ENCODE measurements around the gene PCMT1. TPM values are rescaled to one million over a fixed set of nuclear protein-coding genes. Genes with fewer than 3 reads are reported as not detected.

The PCMT1 gene
- total and polyA plus RNA-seq, 9 of the 15 experiments (the other 6 are each of a cell fraction or from before 2014, with no cell fraction given), result 217 to 541 (median 327) TPM

GRCh38 chr6:149746147-149746946, 3.2 kb upstream of the PCMT1 start, which contains the start of gene NUP43 (continued):
- TF ChIP-seq, protein P1, sequence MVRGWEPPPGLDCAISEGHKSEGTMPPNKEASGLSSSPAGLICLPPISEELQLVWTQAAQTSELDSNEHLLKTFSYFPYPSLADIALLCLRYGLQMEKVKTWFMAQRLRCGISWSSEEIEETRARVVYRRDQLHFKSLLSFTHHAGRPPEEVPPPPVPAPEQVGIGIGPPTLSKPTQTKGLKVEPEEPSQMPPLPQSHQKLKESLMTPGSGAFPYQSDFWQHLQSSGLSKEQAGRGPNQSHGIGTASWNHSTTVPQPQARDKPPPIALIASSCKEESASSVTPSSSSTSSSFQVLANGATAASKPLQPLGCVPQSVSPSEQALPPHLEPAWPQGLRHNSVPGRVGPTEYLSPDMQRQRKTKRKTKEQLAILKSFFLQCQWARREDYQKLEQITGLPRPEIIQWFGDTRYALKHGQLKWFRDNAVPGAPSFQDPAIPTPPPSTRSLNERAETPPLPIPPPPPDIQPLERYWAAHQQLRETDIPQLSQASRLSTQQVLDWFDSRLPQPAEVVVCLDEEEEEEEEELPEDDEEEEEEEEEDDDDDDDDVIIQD (CRISPR knock-in tag; IDR thresholded peaks at IDR 0.05), result no peak
- TF ChIP-seq CBFB (CRISPR knock-in tag; IDR thresholded peaks at IDR 0.05) (peak; percentile 69; the same call in 1 of the 2 replicates), ZNF146 (CRISPR knock-in tag; IDR thresholded peaks at IDR 0.05; ENCODE audit: unreplicated experiment) (no peak), DNMT1 (IDR thresholded peaks at IDR 0.05) (no peak), ZNF217 (CRISPR knock-in tag; IDR thresholded peaks at IDR 0.05) (no peak), SFPQ (IDR thresholded peaks at IDR 0.05; ENCODE audit: low read depth, low read length) (no peak), ZNF311 (CRISPR knock-in tag; IDR thresholded peaks at IDR 0.05) (no peak), MAFK (IDR thresholded peaks at IDR 0.05; ENCODE audit: low read length) (peak; percentile 31; the same call in 1 of the 2 replicates), KLF6 (CRISPR knock-in tag; IDR thresholded peaks at IDR 0.05; ENCODE audit: borderline replicate concordance) (no peak), BRCA1 (IDR thresholded peaks at IDR 0.05) (no peak), BRCA1 (CRISPR knock-in tag; IDR thresholded peaks at IDR 0.05) (no peak), TEAD2 (tag; IDR thresholded peaks at IDR 0.05) (no peak), CCAR2 (IDR thresholded peaks at IDR 0.05; ENCODE audit: low read depth, low read length) (no peak), RB1 (IDR thresholded peaks at IDR 0.05; ENCODE audit: low read depth) (peak; percentile 74; the same call in 1 of the 2 replicates), RBFOX2 (IDR thresholded peaks at IDR 0.05; ENCODE audit: low read depth, low read length) (peak; percentile 85), ZSCAN32 (CRISPR knock-in tag; IDR thresholded peaks at IDR 0.05) (no peak), MCM7 (IDR thresholded peaks at IDR 0.05) (no peak), ARNT (IDR thresholded peaks at IDR 0.05) (peak in 1 of 2 experiments; percentile 47; a peak in 1 of 4 replicates), CREB1 (IDR thresholded peaks at IDR 0.05) (peak; percentile 52; the same call in 1 of the 2 replicates), CREB1 (CRISPR knock-in tag; IDR thresholded peaks at IDR 0.05) (peak; percentile 73), BCL6 (CRISPR knock-in tag; IDR thresholded peaks at IDR 0.05) (no peak)
- TF ChIP-seq, protein P2, sequence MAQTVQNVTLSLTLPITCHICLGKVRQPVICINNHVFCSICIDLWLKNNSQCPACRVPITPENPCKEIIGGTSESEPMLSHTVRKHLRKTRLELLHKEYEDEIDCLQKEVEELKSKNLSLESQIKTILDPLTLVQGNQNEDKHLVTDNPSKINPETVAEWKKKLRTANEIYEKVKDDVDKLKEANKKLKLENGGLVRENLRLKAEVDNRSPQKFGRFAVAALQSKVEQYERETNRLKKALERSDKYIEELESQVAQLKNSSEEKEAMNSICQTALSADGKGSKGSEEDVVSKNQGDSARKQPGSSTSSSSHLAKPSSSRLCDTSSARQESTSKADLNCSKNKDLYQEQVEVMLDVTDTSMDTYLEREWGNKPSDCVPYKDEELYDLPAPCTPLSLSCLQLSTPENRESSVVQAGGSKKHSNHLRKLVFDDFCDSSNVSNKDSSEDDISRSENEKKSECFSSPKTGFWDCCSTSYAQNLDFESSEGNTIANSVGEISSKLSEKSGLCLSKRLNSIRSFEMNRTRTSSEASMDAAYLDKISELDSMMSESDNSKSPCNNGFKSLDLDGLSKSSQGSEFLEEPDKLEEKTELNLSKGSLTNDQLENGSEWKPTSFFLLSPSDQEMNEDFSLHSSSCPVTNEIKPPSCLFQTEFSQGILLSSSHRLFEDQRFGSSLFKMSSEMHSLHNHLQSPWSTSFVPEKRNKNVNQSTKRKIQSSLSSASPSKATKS (CRISPR knock-in tag; IDR thresholded peaks at IDR 0.05), result no peak
- TF ChIP-seq, protein P3, sequence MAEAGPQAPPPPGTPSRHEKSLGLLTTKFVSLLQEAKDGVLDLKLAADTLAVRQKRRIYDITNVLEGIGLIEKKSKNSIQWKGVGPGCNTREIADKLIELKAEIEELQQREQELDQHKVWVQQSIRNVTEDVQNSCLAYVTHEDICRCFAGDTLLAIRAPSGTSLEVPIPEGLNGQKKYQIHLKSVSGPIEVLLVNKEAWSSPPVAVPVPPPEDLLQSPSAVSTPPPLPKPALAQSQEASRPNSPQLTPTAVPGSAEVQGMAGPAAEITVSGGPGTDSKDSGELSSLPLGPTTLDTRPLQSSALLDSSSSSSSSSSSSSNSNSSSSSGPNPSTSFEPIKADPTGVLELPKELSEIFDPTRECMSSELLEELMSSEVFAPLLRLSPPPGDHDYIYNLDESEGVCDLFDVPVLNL (CRISPR knock-in tag; IDR thresholded peaks at IDR 0.05; ENCODE audit: low read depth), result no peak
